Measurements from ENCODE around the gene DEFB118.
"Not testable (repeated sequence)": the region's sequence is repeated elsewhere in the genome, so short reads cannot be mapped to it uniquely, and the experiment has no call there.

DEFB118 gene, protein sequence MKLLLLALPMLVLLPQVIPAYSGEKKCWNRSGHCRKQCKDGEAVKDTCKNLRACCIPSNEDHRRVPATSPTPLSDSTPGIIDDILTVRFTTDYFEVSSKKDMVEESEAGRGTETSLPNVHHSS

GRCh38 chr20:31368301-31368700, at the start of gene DEFB118:
DEFB118 (plus strand) TSS chr20:31368601; CDS start chr20:31368651, 50 bp downstream.
- no peak for DNase-seq (ENCODE audit: low read depth)

- no peak for DNase-seq (ENCODE audit: low read depth)
Measured at GRCh38 chr20:31322504-31322903, 45.9 kb upstream of the DEFB118 start.

GRCh38 chr20:31330893-31331292, 37.5 kb upstream of the DEFB118 start:
- no peak for DNase-seq (ENCODE audit: low read depth)

DNA sequence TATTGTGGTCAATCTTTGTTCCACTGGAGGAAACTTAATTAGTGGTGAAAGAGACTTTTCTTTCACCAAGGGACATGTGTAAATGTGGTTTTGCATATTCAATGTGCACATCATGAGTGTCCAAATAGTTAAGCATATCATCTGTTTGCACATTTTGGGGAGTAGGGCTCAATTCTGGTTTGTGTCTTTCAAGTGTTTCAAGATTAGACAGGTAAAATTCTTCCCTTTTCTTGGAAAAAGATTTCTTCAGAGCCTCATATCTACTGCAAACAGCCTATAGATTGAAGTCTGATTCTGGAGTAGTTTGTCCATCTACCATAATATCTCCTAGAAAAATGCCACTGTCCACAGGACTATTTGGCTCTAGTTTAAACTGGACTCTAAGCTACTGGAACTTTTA, 26.9 kb upstream of the DEFB118 start:
- DNase-seq (ENCODE audit: low read depth): no peak

GRCh38 chr20:31355981-31356380, 12.4 kb upstream of the DEFB118 start:
- DNase-seq (ENCODE audit: low read depth): no peak

DNA sequence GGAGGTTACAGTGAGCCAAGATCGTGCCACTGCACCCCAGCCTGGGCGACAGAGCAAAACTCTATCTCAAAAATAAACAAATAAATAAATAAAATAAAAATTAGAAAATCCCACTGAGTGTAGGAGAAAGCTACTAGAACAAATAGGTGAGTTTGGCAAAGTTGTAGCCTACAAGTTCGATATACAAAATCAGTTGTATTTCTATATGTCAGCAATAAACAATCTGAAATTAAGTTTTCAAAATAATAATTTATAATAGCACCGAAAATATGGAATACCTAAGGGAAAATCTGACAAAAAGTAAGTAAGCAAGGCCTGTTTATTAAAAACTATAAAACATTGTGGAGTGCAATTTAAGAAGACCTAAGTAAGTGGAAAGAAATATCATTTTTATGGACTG, 5.1 kb upstream of the DEFB118 start:
- no peak for DNase-seq (ENCODE audit: low read depth)

GRCh38 chr20:31364272-31364671, 4.1 kb upstream of the DEFB118 start:
- DNase-seq (ENCODE audit: low read depth): not testable (repeated sequence)

DNA sequence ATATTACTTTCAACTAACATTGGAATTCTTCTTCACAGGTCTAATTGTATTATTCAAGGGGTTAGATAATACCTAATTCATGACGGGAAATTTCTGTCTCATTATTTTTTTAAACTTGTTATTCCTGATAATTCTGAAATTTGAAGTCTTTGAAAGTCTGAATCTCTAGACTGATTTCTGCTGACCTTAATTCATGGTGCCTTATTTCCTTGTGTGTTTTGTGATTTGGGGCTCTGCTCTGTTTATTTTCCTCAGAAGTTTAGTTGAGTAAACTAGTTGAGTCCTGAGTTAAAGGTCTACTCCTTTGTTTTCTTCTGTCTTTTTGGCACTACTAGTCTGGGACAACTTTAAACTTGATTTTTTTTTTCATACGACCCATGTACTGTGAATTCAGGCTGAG, 5.9 kb downstream of the DEFB118 start:
- DNase-seq (ENCODE audit: low read depth): no peak

GRCh38 chr20:31390490-31390889, 22.1 kb downstream of the DEFB118 start, which contains the start of gene DEFB119:
DEFB119 (minus strand) TSS chr20:31390590; CDS start chr20:31390483, 107 bp downstream.
- no peak for DNase-seq (ENCODE audit: low read depth)

DNA sequence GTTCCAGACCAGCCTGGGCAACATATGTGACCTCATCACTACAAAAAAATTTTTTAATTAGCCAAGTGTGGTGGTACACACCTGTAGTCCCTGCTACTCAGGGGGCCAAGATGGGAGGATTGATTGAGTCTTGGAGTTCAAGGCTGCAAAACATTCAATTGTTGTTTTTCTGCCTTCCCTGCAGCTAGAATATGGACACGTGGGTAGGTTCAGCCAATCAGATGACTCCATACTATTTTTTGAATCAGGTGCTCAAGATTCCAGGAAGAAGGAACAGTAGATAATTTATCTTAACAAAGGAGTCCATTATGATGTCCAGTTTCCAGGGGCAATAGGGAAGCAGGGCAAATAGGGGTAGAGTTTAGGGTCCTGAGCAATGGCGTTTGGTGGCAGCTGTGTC, 24.4 kb downstream of the DEFB118 start:
- DNase-seq (ENCODE audit: low read depth): no peak

DNA sequence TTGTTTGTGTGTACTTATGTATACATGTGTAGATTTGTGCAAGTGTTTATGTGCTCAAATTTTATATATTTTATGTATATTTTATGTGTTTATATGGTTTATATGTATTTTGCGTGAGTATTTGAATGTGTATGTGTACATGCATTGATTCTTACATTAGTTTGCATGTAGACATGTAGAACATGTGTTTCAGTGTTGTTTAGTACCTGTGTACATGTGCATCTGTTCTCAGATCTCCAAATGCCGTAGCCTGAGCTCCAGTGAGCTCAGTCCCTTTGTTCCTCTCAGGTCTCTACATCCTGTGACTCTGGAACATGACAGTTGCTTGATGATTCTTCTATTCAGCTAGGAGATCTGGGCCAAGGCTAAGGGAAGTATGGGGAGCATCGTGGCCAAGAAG, 26.5 kb downstream of the DEFB118 start:
- DNase-seq (ENCODE audit: low read depth): no peak

GRCh38 chr20:31403886-31404285, 35.5 kb downstream of the DEFB118 start:
- DNase-seq (ENCODE audit: low read depth): no peak

DNA sequence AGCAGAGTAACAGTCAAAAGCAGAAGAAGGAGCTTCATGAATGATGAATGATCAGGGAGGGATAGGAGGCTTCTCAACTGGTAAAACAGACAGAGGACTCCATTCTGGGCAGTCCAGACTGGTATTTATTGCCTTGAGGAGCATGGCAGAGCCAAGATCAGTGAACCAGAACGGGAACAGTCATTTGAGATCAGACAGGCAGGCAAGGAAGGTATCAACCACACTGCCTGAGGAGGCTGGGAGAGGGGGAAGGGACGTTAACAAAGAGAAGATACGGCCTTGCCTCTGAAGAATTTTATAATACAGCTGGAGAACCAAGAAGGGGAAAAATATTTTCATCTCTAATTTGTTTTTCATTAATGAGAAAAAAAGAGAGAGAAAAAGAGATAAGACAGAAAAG, 37.7 kb downstream of the DEFB118 start, which contains the start of gene DEFB121:
TSS of gene DEFB121 (minus strand) at position 101 of the 400 bp plus-strand sequence. CDS start at position 38, 63 bp downstream.
- no peak for DNase-seq (ENCODE audit: low read depth)

DNA sequence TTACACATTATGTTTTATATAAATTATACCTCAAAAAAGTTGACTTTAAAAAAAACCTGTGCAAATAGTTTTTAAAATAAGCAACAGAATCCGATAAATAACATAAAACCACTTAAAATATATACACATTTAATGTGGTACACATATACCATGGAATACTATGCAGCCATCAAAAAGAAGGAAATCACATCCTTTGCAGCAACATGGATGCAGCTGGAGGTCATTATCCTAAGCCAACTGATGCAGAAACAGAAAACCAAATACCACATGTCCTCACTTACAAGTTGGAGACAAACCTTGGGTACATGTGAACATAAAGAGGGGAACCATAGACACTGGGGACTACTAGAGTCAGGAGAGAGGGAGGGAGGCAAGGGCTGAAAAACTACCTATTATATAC, 41.6 kb downstream of the DEFB118 start:
- no peak for DNase-seq (ENCODE audit: low read depth)

- no peak for DNase-seq (ENCODE audit: low read depth)
Measured at GRCh38 chr20:31414381-31414780, 46.0 kb downstream of the DEFB118 start.

DNA sequence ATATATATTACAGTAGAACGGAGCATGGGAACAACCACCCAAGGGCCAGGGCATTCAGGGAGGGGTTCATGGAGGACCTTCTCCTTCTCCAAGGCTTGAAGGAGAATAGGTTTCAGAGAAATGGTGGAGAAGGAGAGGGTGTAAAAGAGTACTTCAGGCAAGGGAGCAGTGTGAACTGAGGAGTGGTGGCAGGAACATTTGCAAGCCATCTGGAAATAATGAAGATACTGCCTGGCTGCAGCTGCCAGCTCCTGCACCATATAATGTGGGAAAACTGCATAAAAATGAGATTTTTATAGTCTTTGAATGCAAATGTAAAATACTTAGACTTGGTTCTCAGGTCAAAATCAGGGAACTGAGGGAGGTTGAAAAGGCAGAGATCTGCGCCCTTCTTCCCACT, 47.3 kb downstream of the DEFB118 start:
- no peak for DNase-seq (ENCODE audit: low read depth)

DNA sequence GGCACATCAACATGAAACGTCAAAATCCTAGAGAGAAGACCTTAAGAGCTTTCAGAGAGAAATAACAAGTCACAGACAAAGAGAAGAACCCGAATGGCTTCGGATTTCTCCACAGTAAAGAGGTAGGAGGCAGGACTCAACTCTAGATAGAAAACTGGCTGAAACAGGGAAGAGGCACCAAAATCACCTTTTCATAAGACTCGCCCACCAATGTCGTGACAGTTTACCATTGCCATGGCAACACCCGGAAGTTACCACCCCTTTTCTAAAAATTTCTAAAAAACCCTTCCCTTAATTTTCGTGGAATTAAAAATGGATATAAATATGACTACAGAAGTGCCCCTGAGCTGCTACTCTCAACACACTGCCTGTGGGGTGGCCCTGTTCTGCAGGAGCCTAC, 49.9 kb downstream of the DEFB118 start:
- DNase-seq (ENCODE audit: low read depth): no peak
